ENCODE data around the gene ADGRL3.
"Not testable (repeated sequence)": the region's sequence is repeated elsewhere in the genome, so short reads cannot be mapped to it uniquely, and the experiment has no call there.

Gene ADGRL3

GRCh38 chr4:61500883-61501282 lies 300.8 kb downstream of the ADGRL3 start:
- DNase-seq (ENCODE audit: low read depth) = no peak

GRCh38 chr4:61501812-61502211 lies 301.7 kb downstream of the ADGRL3 start:
- DNase-seq (ENCODE audit: low read depth) = no peak

- DNase-seq (ENCODE audit: low read depth) = no peak
Measured at GRCh38 chr4:61505773-61506685, 305.9 kb downstream of the ADGRL3 start.

DNA sequence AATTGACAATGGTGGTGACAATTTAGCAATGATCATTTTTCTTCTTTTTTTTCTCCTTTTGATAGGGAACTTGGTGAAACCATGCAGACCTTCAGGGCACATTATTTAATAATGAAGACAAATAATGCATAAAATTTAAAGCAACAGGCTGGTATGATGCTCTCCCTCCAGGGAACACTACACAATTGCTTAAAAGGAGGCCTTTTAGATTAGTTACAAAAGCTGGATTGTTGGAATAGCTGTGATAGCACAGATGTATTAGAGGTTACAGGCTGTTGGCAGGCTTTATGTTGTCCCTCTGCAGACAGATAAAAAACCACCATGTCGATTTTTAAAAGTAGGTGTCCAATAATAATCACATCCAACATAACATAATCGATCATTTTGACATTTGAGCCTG lies 307.0 kb downstream of the ADGRL3 start:
- no peak for DNase-seq (ENCODE audit: low read depth)

DNA sequence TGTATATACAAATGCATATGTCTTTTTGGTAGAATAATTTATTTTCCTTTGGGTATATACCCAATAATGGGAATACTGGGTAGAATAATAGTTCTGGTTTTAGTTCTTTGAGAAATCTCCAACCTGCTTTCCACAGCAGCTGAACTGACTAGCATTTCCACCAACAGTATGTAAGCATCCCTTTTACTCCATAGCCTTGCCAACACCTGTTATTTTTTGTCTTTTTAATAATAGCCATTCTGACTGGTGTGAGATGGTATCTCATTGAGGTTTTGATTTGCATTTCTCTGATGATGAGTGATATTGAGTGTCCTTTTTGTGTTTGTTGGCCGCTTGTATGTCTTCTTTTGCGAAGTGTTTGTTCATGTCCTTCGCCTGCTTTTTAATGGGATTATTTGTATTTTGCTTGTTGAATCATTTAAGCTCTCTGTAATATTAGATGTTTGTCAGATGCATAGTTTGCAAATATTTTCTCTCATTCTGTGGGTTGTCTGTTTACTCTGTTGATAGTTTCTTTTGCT lies 309.7 kb downstream of the ADGRL3 start:
- DNase-seq (ENCODE audit: low read depth) = not testable (repeated sequence)

DNA sequence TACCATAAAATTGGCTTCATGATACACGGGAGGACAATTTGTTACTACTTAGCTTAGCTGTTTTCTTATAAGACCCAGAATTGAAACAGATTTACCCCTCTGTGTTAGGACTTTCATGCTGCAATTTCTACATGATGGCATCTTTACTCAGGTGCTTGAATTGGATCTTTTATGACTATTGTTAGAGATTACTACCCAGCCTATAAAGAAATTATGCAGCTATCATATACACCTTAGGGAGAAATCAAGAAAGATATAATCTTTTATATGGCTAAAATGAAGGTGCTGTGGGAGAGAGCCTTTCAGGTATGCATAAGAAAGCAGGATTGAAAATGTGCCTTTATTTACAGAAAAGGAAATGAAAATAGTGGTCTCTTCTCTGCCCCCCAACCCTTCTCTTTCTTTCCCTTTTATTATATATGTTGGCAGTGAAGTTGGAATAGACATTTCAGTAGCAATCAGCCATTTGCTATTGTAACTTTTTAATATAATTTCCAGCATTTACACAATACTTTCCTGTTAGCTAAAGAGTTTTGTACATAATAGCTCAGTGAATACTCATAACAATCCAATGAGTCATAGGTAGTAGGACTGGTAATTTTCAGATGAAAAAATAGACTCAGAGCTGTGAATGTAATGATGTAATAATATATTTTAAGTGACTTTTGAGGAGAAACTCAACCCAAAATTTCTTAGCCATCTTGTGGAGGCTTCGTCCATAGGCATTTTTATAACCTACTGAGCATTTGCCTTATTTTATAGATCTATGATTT lies 311.8 kb downstream of the ADGRL3 start:
- no peak for DNase-seq (ENCODE audit: low read depth)

GRCh38 chr4:61514991-61515390 lies 314.9 kb downstream of the ADGRL3 start:
- DNase-seq (ENCODE audit: low read depth) = no peak

GRCh38 chr4:61517144-61517543 lies 317.0 kb downstream of the ADGRL3 start:
- no peak for DNase-seq (ENCODE audit: low read depth)

DNA sequence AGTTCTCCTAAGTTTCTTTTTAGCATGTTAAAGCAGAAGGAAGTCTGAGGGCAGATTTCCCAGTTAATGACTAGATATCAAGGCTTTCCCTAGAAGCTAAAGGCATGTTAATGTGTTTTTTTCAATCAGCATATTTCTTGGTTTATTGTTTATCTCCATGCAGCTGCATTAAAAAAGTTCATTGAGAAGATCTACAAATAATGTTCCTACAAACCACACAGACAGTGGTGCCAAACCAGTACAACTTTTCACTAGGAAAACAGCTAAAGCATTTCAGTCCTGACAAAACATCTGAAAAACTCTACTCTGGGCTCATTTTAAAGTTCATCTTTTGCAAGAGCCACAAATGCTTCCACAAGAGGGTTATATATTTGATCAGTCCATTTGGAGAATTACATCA lies 320.0 kb downstream of the ADGRL3 start:
- no peak for DNase-seq (ENCODE audit: low read depth)

- no peak for DNase-seq (ENCODE audit: low read depth)
Measured at GRCh38 chr4:61520681-61521160, 320.6 kb downstream of the ADGRL3 start.

DNA sequence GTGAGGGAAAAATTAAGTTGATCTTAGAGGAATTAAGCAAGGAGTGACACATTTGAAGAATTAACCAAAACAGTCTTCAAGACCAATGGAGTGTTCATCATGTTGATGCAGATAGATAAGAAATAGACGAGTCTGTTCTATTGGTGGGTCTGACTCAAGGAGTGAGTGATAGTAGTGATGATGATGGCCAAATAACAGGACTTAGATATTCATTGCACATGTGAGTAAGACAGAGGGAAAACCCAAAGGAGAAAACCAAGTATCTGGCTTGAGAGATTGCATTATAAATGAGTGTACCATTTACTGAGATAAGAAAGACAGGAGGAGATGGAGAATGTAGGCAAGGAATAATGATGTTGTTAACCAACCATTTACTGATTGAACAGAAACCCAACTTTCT lies 321.3 kb downstream of the ADGRL3 start:
- no peak for DNase-seq (ENCODE audit: low read depth)

- DNase-seq (ENCODE audit: low read depth) = no peak
Measured at GRCh38 chr4:61522312-61522711, 322.2 kb downstream of the ADGRL3 start.

DNA sequence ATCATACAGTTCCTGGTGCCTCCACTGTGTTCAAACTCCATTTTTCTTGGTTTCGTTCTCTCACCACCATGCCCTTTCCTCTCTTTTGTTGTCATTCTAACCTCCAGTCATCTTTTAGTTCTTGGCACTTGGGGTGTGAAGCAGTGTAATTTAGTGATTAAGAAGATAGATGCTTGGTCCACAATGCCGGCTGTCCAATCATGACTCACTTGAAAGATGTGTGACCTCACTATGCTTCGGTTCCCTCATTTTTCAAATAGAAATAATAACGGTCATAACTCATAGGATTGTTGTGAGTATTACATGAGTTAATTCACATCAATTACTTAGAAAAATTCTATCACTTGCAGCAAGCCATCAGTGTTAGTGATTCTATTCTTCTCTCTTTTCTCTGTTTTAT lies 327.8 kb downstream of the ADGRL3 start:
- DNase-seq (ENCODE audit: low read depth) = no peak

- no peak for DNase-seq (ENCODE audit: low read depth)
Measured at GRCh38 chr4:61528595-61528994, 328.5 kb downstream of the ADGRL3 start.

DNA sequence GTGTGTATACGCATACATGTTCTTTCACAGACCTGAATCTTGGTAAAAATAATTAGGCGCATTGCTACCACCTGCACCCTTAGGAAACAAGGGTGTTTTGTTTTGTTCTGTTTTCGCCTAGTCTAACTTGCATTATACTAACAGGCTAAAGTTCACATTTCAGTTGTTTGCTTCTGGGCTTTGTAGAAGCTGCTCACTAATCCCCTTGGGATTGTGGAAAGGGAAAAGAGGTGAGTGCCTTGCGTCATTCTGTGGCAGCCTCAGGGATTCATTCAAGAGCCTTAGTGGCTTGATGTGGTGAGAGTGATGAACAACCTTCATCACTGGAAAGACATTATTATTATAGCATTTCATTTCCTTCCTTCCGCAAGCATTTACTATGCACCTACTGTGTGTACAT lies 331.1 kb downstream of the ADGRL3 start:
- no peak for DNase-seq (ENCODE audit: low read depth)

GRCh38 chr4:61532336-61533000 lies 332.3 kb downstream of the ADGRL3 start:
- no peak for DNase-seq (ENCODE audit: low read depth)

- DNase-seq (ENCODE audit: low read depth) = no peak
Measured at GRCh38 chr4:61533140-61533539, 333.0 kb downstream of the ADGRL3 start.

DNA sequence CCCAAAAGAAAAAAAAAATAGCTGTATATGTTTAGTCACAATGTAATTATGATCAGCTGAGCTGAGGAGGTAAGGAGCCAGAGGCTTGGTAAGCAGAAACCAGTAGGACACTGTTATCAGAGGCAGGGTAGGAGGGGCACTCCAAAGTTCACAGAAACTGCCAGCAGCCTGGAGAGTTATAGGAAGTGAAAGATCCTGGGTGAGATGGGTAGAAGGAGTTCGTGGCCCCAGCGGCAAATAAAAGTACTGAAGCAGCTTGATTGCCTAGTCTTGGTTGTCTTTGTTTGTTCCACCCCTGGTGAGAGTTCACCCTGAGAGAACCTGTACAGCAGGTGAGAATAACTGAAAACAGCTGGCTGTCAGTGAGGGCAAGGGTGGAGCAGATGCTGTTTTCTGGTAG lies 340.8 kb downstream of the ADGRL3 start:
- DNase-seq (ENCODE audit: low read depth) = no peak

DNA sequence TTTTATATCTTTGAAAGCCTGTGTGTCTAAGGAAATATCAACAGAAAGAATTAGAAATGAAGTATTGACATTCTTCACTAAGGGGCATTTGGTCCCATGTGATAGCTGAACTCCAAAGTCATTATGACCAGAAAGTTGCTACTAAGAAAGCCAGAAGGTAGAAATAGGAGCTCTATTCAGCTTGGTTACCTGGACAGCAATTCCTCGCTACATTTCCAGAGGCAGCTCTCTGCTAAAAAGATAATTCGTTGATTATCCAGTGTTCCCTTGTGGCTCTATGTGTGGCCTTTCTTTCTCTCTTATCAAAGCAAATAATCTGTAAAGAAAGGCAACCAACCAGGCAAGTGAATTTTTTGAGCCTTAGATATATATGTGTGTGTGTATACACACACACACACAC lies 341.3 kb downstream of the ADGRL3 start:
- no peak for DNase-seq (ENCODE audit: low read depth)

DNA sequence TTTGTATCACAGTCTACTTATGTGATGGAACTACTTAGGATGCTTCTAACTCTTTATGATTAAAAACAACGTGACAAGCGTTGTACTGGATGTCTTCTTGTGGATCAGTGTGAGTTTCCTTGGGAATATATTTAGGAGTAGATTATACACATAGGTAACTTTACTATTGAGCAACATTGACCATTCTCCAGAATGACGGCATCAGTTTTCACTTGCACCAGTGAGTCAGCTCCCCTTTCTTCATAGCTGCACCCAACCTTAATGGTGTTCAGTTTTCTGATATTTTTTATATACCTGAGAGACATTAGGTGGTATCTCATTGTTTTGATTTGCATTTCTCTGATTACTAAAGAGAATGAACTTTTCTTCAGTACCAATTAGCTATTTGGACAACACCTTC lies 343.9 kb downstream of the ADGRL3 start:
- DNase-seq (ENCODE audit: low read depth) = no peak

- DNase-seq (ENCODE audit: low read depth) = no peak
Measured at GRCh38 chr4:61545902-61546480, 345.9 kb downstream of the ADGRL3 start.

DNA sequence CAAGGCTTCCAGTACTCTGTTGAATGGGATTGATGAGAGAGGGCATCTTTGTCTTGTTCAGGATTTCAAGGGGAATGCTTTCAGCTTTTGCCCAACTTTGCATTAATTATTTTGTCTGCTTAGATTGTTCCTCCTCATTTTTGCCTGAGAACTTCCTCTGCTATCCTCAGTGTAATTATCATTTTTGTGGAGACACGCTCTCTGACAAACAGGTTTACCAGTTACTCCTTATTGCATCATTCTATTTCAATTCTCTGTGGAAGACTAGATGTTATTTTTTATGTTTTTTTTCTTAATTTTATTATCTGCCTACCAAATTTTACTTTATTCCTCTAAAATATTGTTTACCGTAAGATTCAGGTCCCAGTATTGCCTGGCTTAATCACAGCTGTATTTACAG lies 349.2 kb downstream of the ADGRL3 start:
- DNase-seq (ENCODE audit: low read depth) = no peak
